ENCODE results near the gene SVBP. TPM values are rescaled to one million over a fixed set of nuclear protein-coding genes. Genes with fewer than 3 reads are reported as not detected.

SVBP gene
- total and polyA plus RNA-seq, 12 donors = 11.6 to 31.7 (median 14.5) TPM

- H3K27me3 ChIP-seq = no peaks in the 10 kb centered on the region
- DNase-seq (peak; percentile 100), ATAC-seq (peak; percentile 96 to 99 (median 98))
- peaks cover 7 to 53% (median 36%) of the 10 kb centered on the region in 9 donors for H3K4me1 ChIP-seq
- no peaks in the 10 kb centered on the region for H3K9me3 ChIP-seq
- peak within 1 kb of the TSS; percentile 67 to 98 (median 94) for H3K27ac ChIP-seq
- TF ChIP-seq, protein P1, sequence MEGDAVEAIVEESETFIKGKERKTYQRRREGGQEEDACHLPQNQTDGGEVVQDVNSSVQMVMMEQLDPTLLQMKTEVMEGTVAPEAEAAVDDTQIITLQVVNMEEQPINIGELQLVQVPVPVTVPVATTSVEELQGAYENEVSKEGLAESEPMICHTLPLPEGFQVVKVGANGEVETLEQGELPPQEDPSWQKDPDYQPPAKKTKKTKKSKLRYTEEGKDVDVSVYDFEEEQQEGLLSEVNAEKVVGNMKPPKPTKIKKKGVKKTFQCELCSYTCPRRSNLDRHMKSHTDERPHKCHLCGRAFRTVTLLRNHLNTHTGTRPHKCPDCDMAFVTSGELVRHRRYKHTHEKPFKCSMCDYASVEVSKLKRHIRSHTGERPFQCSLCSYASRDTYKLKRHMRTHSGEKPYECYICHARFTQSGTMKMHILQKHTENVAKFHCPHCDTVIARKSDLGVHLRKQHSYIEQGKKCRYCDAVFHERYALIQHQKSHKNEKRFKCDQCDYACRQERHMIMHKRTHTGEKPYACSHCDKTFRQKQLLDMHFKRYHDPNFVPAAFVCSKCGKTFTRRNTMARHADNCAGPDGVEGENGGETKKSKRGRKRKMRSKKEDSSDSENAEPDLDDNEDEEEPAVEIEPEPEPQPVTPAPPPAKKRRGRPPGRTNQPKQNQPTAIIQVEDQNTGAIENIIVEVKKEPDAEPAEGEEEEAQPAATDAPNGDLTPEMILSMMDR (IDR thresholded peaks at IDR 0.05) = peak in 1 of 9 donors; percentile 11
- 0 to 1% methylated on average over 68 to 82 of the region's 82 CpGs for WGBS, 2 donors
- peak within 1 kb of the TSS; percentile 73 to 99 (median 93) for H3K4me3 ChIP-seq
- peaks cover 0 to 20% (median 5%) of the 10 kb centered on the region in 9 donors for H3K36me3 ChIP-seq
- intact Hi-C loops (cut with DNase I) = loop anchor here in 3 of 10 donors (1.0 to 10.0 kb wide), 4 partner anchors 50 to 158 kb away; partner anchors contain the start of genes ERMAP (in 2 of the 3), SVBP (in 2 of the 3) and ZNF691 (in 2 of the 3)
Observed at GRCh38 chr1:42766741-42767509, 50.3 kb downstream of the SVBP start, which contains the start of the genes C1orf50 and P3H1. Gene C1orf50 (plus strand): TSS chr1:42767249. CDS start chr1:42767312, 63 bp downstream. Gene P3H1 (minus strand): TSS chr1:42767028. CDS start chr1:42766971, 57 bp downstream.

DNA sequence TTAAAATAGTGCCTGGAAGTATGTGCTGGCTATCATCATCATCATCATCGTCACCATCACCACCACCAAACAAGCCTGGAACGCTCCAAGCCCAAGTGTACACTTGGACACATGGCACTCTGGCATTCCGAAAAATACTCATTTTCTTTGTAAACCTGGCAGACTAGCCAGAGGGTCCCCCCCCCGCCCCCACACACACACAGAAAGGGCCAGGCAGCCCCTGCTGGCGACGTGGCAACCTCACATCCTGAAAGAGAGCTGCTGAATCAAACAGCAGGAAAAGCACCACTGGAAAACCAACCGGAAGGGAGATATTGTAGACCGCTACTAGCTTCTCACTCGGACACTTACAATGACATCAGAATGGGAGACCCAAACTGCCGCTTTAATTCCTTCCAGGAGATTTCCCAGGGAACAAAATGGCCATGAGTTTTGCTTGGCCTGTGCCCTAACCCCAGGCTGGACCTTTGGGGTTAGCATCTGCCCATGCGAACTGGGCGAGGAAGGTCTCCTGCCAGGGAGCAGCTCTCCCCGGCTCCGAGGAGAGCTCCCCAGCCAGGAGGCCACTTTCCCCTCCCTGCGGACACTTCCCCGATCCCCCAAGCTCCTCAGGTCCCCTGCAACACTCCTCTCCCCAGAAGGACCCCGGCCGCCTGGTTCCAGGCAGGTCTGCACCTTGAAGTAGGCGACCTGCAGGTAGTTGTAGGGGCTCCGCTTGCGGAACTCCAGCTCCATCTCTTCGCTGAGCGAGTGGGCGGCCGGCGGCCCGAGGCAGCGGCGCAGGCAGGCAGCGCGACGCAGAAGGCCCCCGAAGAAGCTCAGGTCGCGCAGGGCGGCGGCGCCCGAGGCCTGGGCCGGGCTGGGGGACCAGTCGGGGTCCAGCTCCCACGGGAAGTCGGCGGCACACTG is 51.1 kb downstream of the SVBP start:
- peaks cover 7 to 50% (median 36%) of the 10 kb centered on the region in 9 donors for H3K4me1 ChIP-seq

DNA sequence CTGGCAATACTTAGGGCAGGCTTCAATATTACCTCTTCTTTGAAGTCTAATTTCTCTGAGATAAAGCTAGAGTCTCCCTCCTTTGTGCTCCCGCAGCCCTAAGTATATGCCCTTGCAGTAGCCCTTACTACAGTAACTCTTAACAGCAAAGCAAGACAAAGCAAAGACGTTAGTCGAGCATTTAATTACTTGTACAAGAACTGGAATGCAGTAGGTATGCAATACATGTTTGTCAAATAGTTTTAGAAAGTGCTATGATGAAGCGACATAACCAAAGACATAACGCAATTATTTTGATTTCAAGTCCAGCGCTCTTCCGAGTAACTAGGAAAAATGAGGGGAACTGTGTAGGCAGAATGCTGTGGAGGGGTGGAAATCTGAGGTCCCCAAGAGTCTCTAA is 51.9 kb downstream of the SVBP start:
- intact Hi-C loops (cut with DNase I) = loop anchor here in 1 of 10 donors (10.0 kb wide), 1 partner anchor 160 kb away; no protein-coding TSS in a partner anchor
- WGBS, 2 donors = 15 to 19% methylated on average over 7 of the region's 7 CpGs
- H3K4me1 ChIP-seq = peaks cover 7 to 50% (median 36%) of the 10 kb centered on the region in 9 donors
- peak overlapping the region; percentile 73 to 99 (median 93) for H3K4me3 ChIP-seq
- H3K9me3 ChIP-seq = no peaks in the 10 kb centered on the region
- H3K27me3 ChIP-seq = no peaks in the 10 kb centered on the region
- TF ChIP-seq, protein P1 (IDR thresholded peaks at IDR 0.05) = no peak
- no peak for DNase-seq
- ATAC-seq = no peak
- H3K27ac ChIP-seq = peak overlapping the region in 8 of 10 donors; percentile 89 to 98 (median 95)
- H3K36me3 ChIP-seq = peaks cover 0 to 33% (median 9%) of the 10 kb centered on the region in 9 donors

More for the DNA sequence above, 51.1 kb downstream of the SVBP start:
- intact Hi-C loops (cut with DNase I) = loop anchor here in 3 of 10 donors (2.0 to 10.0 kb wide), 3 partner anchors 51 to 159 kb away; partner anchors contain the start of genes ERMAP (in 2 of the 3), SVBP (in 2 of the 3) and ZNF691 (in 1 of the 3)
- H3K36me3 ChIP-seq = peaks cover 0 to 25% (median 8%) of the 10 kb centered on the region in 9 donors
- peak; percentile 23 to 42 for DNase-seq
- peak in 6 of 8 donors; percentile 1 to 21 (median 10) for ATAC-seq
- no peaks in the 10 kb centered on the region for H3K9me3 ChIP-seq
- peak overlapping the region; percentile 67 to 98 (median 94) for H3K27ac ChIP-seq
- no peaks in the 10 kb centered on the region for H3K27me3 ChIP-seq
- TF ChIP-seq, protein P1 (IDR thresholded peaks at IDR 0.05) = peak in 7 of 9 donors; percentile 30 to 56 (median 43)
- H3K4me3 ChIP-seq = peak overlapping the region; percentile 73 to 99 (median 93)
- 1% methylated on average over 43 to 44 of the region's 44 CpGs for WGBS, 2 donors
